HepG2 (cell line): ENCODE results near the gene GNG7. TPM values are rescaled to one million over a fixed set of nuclear protein-coding genes. Genes with fewer than 3 reads are reported as not detected.

ENCODE experiments used
- ATF3 ChIP-seq: sonication (generic); formaldehyde crosslinking; IDR thresholded peaks from 2 replicates; pipeline ENCODE4 v1.4.0; 2020; ENCODE audit warnings: missing genetic modification reagents
- DDIT3 ChIP-seq: sonication (generic); formaldehyde crosslinking; IDR thresholded peaks from 2 replicates; pipeline ENCODE4 v1.4.0; 2020; ENCODE audit warnings: mild to moderate bottlenecking, missing genetic modification reagents
- GTF3A ChIP-seq: sonication (generic); formaldehyde crosslinking; conservative IDR thresholded peaks from 2 replicates; pipeline ENCODE4 v1.4.0; 2020; ENCODE audit warnings: mild to moderate bottlenecking, missing genetic modification reagents
- HDAC2 ChIP-seq: sonication (generic); formaldehyde crosslinking; IDR thresholded peaks from 2 replicates; pipeline ENCODE4 v1.4.0; 2020; ENCODE audit warnings: missing genetic modification reagents
- KAT8 ChIP-seq: IDR thresholded peaks from 2 replicates; pipeline ENCODE4 v1.6.1; 2016; ENCODE audit warnings: missing genetic modification reagents, missing compliant biosample characterization
- MZF1 ChIP-seq: sonication (generic); formaldehyde crosslinking; IDR thresholded peaks from 2 replicates; pipeline ENCODE4 v1.8.1; 2023; ENCODE audit warnings: mild to moderate bottlenecking, missing genetic modification reagents, borderline replicate concordance
- PBX3 ChIP-seq: sonication (generic); formaldehyde crosslinking; IDR thresholded peaks from 2 replicates; pipeline ENCODE4 v1.8.1; 2023; ENCODE audit warnings: missing genetic modification reagents, inconsistent platforms, borderline replicate concordance
- PHF20 ChIP-seq: sonication (generic); formaldehyde crosslinking; IDR thresholded peaks from 2 replicates; pipeline ENCODE4 v1.5.0; 2020; ENCODE audit warnings: mild to moderate bottlenecking, missing genetic modification reagents
- RARG ChIP-seq: sonication (generic); formaldehyde crosslinking; IDR thresholded peaks from 2 replicates; pipeline ENCODE4 v1.4.0; 2020; ENCODE audit warnings: low read depth, mild to moderate bottlenecking, missing genetic modification reagents
- RORA ChIP-seq: sonication (generic); formaldehyde crosslinking; IDR thresholded peaks from 2 replicates; pipeline ENCODE4 v1.5.0; 2020; ENCODE audit warnings: mild to moderate bottlenecking, missing genetic modification reagents, moderate library complexity
- SP2 ChIP-seq: sonication (generic); formaldehyde crosslinking; IDR thresholded peaks from 2 replicates; pipeline ENCODE4 v1.5.1; 2020; ENCODE audit warnings: mild to moderate bottlenecking, missing genetic modification reagents
- SP4 ChIP-seq: sonication (generic); formaldehyde crosslinking; IDR thresholded peaks from 2 replicates; pipeline ENCODE4 v1.8.1; 2023; ENCODE audit warnings: mild to moderate bottlenecking, missing genetic modification reagents
- TCF7 ChIP-seq: sonication (generic); IDR thresholded peaks from 2 replicates; pipeline ENCODE4 v1.6.1; 2016; ENCODE audit warnings: antibody characterized with exemption, low read depth
- TSC22D2 ChIP-seq: sonication (generic); formaldehyde crosslinking; IDR thresholded peaks from 2 replicates; pipeline ENCODE4 v1.5.1; 2020; ENCODE audit warnings: missing genetic modification reagents, mild to moderate bottlenecking, borderline replicate concordance
- USF2 ChIP-seq, 2 experiments: sonication (generic) in 1 of 2; formaldehyde crosslinking in 1 of 2; IDR thresholded peaks; 2 replicates each; pipeline versions ENCODE4 v1.5.1 to v1.6.1; 2011 to 2020; ENCODE audit warnings: borderline replicate concordance in 1 of 2, low read depth in 1 of 2, low read length in 1 of 2, mild to moderate bottlenecking in 1 of 2, missing genetic modification reagents in 1 of 2, moderate library complexity in 1 of 2
- ZNF33B ChIP-seq: sonication (generic); formaldehyde crosslinking; IDR thresholded peaks from 2 replicates; pipeline ENCODE4 v1.5.1; 2020; ENCODE audit warnings: mild to moderate bottlenecking, missing genetic modification reagents
- ZNF660 ChIP-seq: sonication (generic); formaldehyde crosslinking; IDR thresholded peaks from 2 replicates; pipeline ENCODE4 v1.5.1; 2020; ENCODE audit warnings: mild to moderate bottlenecking, low read depth, missing genetic modification reagents, borderline replicate concordance
- ZNF670 ChIP-seq: sonication (generic); formaldehyde crosslinking; IDR thresholded peaks from 2 replicates; pipeline ENCODE4 v1.8.0; 2022; ENCODE audit warnings: mild to moderate bottlenecking, missing genetic modification reagents, borderline replicate concordance
- ZNF761 ChIP-seq: sonication (generic); formaldehyde crosslinking; conservative IDR thresholded peaks from 2 replicates; pipeline ENCODE4 v1.4.0; 2020; ENCODE audit warnings: mild to moderate bottlenecking, missing genetic modification reagents
- ZNF83 ChIP-seq: sonication (generic); formaldehyde crosslinking; IDR thresholded peaks from 2 replicates; pipeline ENCODE4 v1.4.0; 2020; ENCODE audit warnings: missing genetic modification reagents, mild to moderate bottlenecking, borderline replicate concordance
- polyA plus RNA-seq, 8 experiments: library from polyadenylated mRNA; depleted of rRNA in 3 of 8; stranded (reverse) in 7 of 8; unstranded in 1 of 8; fragments of >200 nt; fragmentation: Illumina TruSeq in 4 of 8; extraction: Trizol in 4 of 8; gene quantifications; 2 replicates each; pipeline versions ENCODE4 v1.2.1 to v1.2.3, GENCODE V29; 2011 to 2016; ENCODE audit warnings: low read depth in 4 of 8, missing spikeins in 1 of 8, mixed read lengths in 1 of 8; ENCODE audit not compliant: insufficient read depth in 1 of 8
- total RNA-seq, 5 experiments: library from RNA; depleted of rRNA; stranded (reverse); fragments of >200 nt; fragmentation: Illumina TruSeq; extraction: Trizol; gene quantifications; 2 replicates each; pipeline ENCODE4 v1.2.3, GENCODE V29; 2016; ENCODE audit warnings: low read depth in 1 of 5
- TF ChIP-seq, protein P1 (sequence below): sonication (generic); formaldehyde crosslinking; IDR thresholded peaks from 2 replicates; pipeline ENCODE4 v1.8.0; 2022; ENCODE audit warnings: mild to moderate bottlenecking, missing genetic modification reagents, borderline replicate concordance
- TF ChIP-seq, protein P2 (sequence below): IDR thresholded peaks from 2 replicates; pipeline ENCODE4 v1.6.1; 2016; ENCODE audit warnings: control low read depth

GNG7 gene
- total and polyA plus RNA-seq, 2 of the 13 experiments (the other 11 are each of a cell fraction or from before 2014, with no cell fraction given) = 1.4 to 3.3 TPM

GRCh38 chr19:2578901-2579677, 123.4 kb downstream of the GNG7 start (continued):
- no peak for TF ChIP-seq TCF7
- TF ChIP-seq, protein P1, sequence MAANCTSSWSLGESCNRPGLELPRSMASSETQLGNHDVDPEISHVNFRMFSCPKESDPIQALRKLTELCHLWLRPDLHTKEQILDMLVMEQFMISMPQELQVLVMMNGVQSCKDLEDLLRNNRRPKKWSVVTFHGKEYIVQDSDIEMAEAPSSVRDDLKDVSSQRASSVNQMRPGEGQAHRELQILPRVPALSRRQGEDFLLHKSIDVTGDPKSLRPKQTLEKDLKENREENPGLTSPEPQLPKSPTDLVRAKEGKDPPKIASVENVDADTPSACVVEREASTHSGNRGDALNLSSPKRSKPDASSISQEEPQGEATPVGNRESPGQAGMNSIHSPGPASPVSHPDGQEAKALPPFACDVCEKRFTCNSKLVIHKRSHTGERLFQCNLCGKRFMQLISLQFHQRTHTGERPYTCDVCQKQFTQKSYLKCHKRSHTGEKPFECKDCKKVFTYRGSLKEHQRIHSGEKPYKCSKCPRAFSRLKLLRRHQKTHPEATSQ (CRISPR knock-in tag) = no peak
- TF ChIP-seq MZF1 = no peak
- TF ChIP-seq PHF20 (CRISPR knock-in tag) = no peak
- no peak for TF ChIP-seq PBX3 (CRISPR knock-in tag)
- no peak for TF ChIP-seq ATF3
- TF ChIP-seq RORA = no peak
- no peak for TF ChIP-seq DDIT3 (CRISPR knock-in tag)
- TF ChIP-seq ZNF670 (CRISPR knock-in tag) = 0 out of 2 replicates have a peak, but pooled peaks have one; percentile 16
- no peak for TF ChIP-seq RARG
- no peak for TF ChIP-seq ZNF83
- no peak for TF ChIP-seq TSC22D2 (CRISPR knock-in tag)
- TF ChIP-seq SP2 (CRISPR knock-in tag) = no peak
- peak; percentile 66 for TF ChIP-seq KAT8 (CRISPR knock-in tag)
- TF ChIP-seq, protein P2, sequence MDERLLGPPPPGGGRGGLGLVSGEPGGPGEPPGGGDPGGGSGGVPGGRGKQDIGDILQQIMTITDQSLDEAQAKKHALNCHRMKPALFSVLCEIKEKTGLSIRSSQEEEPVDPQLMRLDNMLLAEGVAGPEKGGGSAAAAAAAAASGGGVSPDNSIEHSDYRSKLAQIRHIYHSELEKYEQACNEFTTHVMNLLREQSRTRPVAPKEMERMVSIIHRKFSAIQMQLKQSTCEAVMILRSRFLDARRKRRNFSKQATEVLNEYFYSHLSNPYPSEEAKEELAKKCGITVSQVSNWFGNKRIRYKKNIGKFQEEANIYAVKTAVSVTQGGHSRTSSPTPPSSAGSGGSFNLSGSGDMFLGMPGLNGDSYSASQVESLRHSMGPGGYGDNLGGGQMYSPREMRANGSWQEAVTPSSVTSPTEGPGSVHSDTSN (CRISPR knock-in tag) = no peak
- no peak for TF ChIP-seq USF2 (IDR thresholded peaks at IDR 0.05; ENCODE audit: low read depth, low read length)
- peak; percentile 41; the same call in 1 of the 2 replicates for TF ChIP-seq USF2 (CRISPR knock-in tag; IDR thresholded peaks at IDR 0.05; ENCODE audit: borderline replicate concordance)
- TF ChIP-seq HDAC2 = peak; percentile 54
- TF ChIP-seq ZNF33B (CRISPR knock-in tag) = no peak
- peak; percentile 80 for TF ChIP-seq SP4
- peak; percentile 85 for TF ChIP-seq ZNF761 (CRISPR knock-in tag)
- TF ChIP-seq ZNF660 (CRISPR knock-in tag) = no peak
- TF ChIP-seq GTF3A (CRISPR knock-in tag) = 0 out of 2 replicates have a peak, but pooled peaks have one; percentile 10
